ENCODE data around the gene FMN2.

Gene FMN2

DNA sequence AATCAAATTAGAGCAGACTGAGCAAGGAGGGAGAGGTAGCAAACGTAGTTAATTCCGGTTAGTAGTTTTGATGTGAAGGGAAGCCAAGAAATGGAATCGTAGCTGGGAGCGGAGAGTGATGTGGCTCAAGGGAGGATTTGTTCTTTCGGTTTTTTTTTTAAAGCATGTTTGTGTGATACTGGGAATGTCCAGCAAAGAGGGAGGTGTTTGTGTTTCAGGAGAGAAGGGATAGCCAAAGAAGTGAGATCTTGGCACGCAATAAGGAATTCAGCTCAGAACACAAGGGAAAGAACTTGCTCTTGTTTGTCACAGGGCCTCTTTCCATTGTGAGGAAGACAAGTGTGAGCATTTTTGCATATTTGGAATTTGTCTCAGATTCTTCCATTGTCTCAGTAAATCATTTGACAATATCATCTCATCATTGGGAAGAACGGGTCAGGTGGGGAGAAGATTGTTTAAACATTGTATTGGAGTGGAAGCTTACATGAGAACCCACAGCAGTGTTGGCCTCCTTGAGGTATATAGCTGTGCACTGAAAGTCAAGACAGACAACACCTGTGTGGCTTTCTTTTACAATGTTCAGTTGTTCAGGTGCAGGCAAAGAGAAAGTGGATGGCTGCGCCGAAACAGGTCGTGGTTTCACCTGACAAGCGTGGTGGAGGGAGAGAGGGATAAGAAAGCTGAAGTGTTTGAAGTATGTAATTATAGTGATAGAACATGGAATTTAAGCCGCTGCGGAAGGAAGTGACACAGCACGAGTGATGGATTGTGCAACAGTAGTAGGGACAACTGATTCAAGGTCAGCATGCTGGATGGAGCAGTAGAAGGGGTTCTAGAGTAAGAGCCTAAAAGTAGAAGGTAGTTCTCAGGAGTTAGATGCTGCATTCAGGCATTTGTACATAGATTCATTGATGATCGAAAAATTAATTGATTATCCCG lies 25.4 kb downstream of the FMN2 start:
- TF ChIP-seq, protein P1, sequence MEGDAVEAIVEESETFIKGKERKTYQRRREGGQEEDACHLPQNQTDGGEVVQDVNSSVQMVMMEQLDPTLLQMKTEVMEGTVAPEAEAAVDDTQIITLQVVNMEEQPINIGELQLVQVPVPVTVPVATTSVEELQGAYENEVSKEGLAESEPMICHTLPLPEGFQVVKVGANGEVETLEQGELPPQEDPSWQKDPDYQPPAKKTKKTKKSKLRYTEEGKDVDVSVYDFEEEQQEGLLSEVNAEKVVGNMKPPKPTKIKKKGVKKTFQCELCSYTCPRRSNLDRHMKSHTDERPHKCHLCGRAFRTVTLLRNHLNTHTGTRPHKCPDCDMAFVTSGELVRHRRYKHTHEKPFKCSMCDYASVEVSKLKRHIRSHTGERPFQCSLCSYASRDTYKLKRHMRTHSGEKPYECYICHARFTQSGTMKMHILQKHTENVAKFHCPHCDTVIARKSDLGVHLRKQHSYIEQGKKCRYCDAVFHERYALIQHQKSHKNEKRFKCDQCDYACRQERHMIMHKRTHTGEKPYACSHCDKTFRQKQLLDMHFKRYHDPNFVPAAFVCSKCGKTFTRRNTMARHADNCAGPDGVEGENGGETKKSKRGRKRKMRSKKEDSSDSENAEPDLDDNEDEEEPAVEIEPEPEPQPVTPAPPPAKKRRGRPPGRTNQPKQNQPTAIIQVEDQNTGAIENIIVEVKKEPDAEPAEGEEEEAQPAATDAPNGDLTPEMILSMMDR (IDR thresholded peaks at IDR 0.05) = no peak
- Histone ChIP-seq H3K4me3 (no peak overlapping the region), H3K27ac (no peak overlapping the region)
- DNase-seq (ENCODE audit: low spot score) = no peak

DNA sequence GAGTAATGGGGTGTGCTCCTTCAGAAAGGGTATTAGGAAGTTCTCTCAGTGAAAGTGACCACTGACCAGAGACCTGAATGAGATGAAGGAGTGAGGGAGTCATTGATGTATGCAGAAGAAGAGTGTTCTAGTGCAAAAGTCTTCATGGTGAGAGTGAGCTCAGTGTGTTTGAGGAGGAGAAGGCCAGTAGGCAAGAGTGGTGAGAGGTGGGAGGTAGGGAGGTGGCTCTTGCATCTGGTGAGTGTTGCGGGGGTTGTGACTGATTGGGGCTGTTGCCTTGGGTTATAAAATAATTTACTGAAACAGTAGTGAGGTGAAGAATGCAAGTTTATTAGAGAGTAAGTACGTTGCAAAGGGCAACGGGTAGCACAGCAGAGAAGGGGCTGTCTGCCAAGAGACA lies 26.2 kb downstream of the FMN2 start:
- no peak overlapping the region for H3K27ac ChIP-seq
- TF ChIP-seq, protein P1 (IDR thresholded peaks at IDR 0.05) = no peak
- H3K4me3 ChIP-seq = no peak overlapping the region
- DNase-seq (ENCODE audit: low spot score) = no peak

DNA sequence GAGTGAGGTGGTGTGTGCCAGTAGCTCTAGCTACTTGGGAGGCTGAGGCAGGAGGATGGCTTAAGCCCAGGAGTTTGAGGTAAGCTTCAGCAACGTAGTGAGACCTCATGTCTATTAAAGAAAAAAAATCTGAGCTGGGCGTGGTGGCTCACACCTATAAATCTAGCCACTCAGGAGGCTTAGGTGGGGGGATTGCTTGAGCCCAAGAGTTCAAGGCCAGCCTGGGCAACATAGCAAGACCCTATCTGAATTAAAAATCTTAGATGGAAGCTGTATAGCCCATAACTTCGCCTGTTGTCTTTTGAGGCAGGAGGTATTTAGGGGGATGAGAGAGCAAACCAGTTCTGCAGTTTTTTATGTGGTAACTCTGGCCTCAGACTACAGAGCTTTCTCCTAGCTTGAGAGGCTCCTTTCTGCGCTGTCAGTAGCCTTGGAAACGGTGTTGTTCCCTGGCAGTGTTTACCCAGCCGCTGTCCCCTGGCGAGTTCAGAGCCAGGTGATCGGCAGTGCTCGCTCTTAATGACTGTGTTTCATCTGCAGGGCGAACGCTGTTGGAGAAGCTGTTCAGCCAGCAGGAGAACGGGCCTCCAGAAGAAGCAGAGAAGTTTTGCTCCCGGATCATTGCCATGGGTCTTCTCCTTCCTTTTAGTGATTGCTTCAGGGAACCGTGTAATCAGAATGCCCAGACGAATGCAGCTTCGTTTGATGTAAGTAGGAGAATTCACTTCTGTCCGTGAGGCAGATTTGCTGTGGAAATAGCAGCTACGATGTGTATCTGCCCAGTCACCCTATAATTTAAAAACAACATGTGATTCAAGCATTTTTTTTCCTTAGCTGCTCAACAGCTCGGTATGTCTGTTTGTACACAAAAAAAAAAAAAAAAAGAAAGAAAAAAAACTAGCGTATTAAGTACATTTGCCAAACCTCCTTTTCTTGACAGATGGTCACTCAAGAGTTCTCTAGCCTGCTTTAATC lies 31.2 kb downstream of the FMN2 start:
- no peak overlapping the region for H3K27ac ChIP-seq
- no peak for DNase-seq (ENCODE audit: low spot score)
- TF ChIP-seq, protein P1 (IDR thresholded peaks at IDR 0.05) = no peak
- no peak overlapping the region for H3K4me3 ChIP-seq

DNA sequence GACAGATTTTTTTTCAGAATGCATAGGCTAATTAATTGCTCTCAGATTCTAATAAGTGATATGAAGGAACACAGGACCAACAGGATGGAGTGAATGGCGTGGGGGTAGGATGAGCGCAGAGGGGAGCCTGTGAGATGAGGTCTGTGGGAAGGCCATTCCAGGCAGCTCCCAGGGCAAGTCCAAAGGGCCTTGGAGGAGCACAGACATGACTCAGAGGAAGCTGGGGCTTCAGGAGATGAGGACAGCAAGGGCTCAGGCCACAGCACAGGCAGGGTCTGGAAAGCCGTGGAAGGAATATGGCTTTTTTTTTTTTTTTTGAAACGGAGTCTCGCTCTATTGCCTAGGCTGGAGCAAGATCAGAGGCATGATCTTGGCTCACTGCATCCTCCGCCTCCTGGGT lies 35.1 kb downstream of the FMN2 start:
- TF ChIP-seq, protein P1 (IDR thresholded peaks at IDR 0.05) = no peak
- no peak overlapping the region for H3K4me3 ChIP-seq
- no peak overlapping the region for H3K27ac ChIP-seq
- no peak for DNase-seq (ENCODE audit: low spot score)

DNA sequence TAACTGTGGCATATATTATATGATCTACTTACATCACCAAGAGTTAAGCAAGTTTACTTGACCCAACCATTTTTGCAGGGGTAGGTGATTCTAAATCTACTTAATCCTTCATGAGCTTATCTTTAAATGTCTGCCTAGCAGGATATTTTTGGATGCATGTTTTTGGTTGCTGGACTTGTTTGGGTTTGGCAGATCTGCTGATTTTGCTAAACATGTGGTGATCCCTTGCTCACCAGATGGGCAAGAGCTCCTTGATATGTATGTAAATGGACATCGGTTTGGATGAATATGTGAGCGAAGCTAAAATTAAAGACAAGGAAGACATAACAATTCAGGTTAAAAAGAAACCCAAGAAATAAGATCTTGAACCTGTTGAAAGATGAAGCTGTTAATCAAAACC lies 36.7 kb downstream of the FMN2 start:
- Histone ChIP-seq H3K4me3 (no peak overlapping the region), H3K27ac (no peak overlapping the region)
- TF ChIP-seq, protein P1 (IDR thresholded peaks at IDR 0.05) = no peak
- DNase-seq (ENCODE audit: low spot score) = no peak

DNA sequence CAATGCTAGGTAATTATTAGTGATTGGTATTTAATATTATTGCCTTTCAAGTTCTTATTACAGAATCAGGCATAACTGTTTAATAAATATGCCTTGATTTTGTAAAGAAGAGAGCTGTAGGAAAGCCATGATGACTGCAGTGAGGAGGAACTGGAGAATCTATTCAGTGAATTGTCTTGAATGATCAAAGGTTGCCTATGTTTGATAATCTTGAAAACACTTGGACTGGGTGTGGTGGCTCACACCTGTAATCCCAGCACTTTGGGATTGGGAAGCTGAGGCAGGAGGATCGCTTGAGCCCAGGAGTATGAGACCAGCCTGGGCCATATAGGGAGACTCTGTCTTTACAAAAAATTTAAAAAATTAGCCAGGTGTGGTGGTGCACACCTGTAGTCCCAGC lies 42.4 kb downstream of the FMN2 start:
- no peak overlapping the region for H3K27ac ChIP-seq
- TF ChIP-seq, protein P1 (IDR thresholded peaks at IDR 0.05) = no peak
- DNase-seq (ENCODE audit: low spot score) = no peak
- H3K4me3 ChIP-seq = no peak overlapping the region

All from coronary artery (tissue), 2 donors.